HG03442 (cell line): ENCODE measurements around the gene DTNA.
"Not testable (repeated sequence)": the region's sequence is repeated elsewhere in the genome, so short reads cannot be mapped to it uniquely, and the experiment has no call there.

ENCODE experiments used
- ATAC-seq: cut with Tn5 transposase; IDR thresholded peaks from one replicate; pipeline ENCODE4 v1.9.1; 2021; ENCODE audit warnings: mild to moderate bottlenecking, moderate library complexity; ENCODE audit not compliant: unreplicated experiment

The DTNA gene

DNA sequence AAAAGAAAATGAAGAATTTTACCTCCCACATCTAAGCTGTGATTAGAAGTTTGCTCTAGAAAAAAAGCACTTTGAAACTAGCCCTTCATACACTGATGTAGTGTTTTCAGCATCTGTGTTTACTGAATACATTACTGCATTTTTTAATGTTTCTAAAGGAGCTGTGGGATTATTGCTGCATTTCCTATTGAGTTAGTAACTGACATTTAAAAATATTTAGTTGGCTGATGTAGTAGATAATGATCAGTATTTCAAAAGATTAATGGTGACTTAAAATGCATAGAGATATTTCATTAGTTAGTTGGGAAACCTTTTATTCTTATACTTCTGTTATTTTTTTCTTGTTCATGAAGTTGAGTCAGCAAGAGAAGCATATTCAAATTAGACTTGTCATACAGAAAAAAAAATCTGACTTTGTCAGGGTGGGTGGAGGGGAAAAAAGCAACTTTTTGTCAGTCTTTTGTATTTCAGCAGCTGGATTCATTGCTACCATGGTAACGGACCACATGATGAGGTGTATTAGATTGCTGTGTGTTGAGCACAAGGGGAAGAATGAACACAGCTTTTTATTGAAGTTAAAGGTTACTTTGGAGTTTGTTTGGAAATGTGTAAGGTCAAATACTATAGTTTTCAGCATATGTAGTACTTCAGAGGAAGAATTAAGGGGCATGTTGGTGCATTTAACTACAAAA lies at the start of gene DTNA:
Gene DTNA (plus strand): TSS at position 549 of the 692 bp plus-strand sequence. CDS start 45,679 bp downstream, outside the sequence.
- ATAC-seq: no peak

GRCh38 chr18:34660572-34660971 lies 49.5 kb upstream of the DTNA start:
- no peak for ATAC-seq

- ATAC-seq: peak; percentile 82
These were observed 48.5 kb upstream of the DTNA start for GRCh38 chr18:34661464-34662087.

GRCh38 chr18:34676816-34677574 lies 33.1 kb upstream of the DTNA start:
- no peak for ATAC-seq

DNA sequence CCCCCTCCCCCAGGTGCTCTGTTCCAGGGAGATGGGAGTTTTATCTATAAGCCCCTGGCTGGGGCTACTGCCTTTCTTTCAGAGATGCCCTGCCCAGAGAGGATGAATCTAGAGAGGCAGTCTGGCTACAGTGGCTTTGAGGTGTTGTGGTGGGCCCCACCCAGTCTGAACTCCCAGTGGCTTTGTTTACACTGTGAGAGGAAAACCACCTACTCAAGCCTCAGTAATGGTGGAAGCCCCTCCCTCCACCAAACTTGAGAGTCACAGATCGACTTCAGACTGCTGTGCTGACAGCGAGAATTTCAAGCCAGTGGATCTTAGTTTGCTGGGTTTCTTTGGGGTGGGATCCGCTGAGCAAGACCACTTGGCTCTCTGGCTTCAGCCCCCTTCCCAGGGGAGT lies 20.3 kb upstream of the DTNA start:
- ATAC-seq: not testable (repeated sequence)

DNA sequence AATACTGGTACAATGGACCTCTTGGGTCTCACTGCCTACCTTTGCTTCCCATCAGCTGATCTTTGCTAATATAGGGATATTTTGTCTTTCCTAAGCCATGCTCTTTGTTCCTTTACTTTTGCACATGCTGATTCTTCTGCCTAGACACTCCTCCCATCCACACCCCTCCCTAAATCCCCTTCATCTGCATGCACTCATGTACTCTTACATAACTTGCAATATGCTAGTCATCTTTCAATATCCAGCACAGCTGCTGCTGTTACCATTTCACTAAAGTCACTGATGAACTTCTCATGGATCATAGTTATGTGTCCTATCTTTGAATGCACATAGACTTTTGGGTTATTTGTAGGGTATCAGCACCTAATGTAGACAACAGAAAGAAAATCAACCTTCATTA lies 18.5 kb upstream of the DTNA start:
- no peak for ATAC-seq

DNA sequence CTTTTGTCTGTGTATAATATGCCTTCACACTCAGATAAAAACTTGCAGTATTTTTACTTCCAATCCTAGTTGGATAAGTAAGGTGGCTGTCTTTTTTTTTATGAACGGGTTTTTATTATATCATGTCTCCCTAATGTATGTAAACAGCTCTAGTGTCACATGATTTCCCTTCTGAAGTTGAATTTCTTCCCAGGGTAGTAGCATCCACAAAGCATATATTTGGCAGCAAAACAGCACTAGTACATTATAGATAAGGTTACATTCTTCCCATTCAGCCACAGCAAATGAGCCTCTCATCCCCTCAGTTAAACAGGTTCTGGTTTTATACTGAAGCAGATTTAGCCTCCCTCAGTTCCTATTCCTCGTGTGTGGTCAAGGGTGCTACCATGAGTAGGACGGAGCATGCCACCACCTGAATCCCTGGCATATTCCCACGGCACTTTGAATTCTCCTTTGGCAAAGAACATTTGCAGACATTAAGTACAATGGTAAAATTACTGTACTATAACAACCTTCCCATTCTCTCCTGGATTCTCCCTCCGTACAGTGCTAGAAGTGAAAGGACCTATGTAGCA lies 15.4 kb upstream of the DTNA start:
- ATAC-seq: no peak

GRCh38 chr18:34695310-34695709 lies 14.8 kb upstream of the DTNA start:
- no peak for ATAC-seq

DNA sequence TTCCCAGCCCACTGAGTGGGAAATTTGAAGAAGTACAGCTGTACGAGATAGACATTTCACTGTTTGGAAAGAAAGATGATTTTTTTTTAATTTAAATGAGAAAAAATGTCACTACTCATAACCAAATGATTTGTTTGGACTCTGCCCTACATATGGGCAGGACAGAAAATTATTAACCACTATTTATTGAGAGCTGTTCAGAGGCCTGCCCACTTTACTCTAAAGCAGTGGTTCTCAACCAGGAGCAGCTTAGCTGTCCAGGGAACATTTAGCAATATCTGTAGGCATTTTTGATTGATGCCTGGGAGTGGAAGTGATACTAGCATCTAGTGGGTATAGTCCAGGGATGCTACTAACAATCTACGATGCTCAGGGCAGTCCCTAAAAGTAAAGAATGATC lies 13.4 kb upstream of the DTNA start:
- ATAC-seq: no peak

DNA sequence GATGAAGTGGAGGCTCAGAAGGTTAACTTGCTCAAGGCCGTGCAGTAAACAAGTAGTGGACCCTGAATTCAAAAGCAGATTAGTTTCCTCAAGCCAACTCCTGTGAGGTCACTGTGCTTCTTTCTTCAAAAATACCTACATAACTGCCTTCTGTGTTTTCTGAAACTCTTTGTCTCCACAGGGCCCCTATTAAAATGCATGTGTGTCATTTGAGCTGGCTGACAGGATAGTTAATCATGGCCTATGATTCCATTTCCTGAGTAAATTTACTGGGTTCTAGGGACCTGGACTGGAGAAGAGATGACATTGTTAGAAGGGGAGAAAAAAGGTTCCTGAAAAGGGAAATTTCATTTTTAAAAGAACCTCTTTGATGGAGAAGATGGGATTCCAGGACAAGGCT lies 12.9 kb upstream of the DTNA start:
- no peak for ATAC-seq

- no peak for ATAC-seq
These were observed 12.2 kb upstream of the DTNA start for GRCh38 chr18:34697891-34698290.

DNA sequence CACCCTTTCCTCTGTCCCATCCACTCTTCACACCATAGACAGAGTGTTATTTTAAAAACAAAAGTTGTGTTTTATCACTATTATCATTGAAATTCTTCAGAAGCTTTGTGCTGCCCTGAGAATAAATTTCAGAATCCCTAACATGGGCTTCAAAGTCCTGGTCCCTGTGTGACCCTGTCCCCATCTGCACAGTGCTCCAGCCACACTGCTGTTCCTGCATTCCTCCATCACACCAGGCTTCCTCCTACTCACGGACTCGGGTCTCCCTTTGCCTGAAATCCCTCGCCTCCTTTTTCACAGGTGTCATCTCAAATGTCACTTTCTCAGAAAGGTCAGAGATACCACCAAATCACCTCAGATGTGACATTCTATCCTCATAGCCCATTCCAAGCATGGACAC lies 8.2 kb upstream of the DTNA start:
- ATAC-seq: no peak

GRCh38 chr18:34702814-34703213 lies 7.3 kb upstream of the DTNA start:
- ATAC-seq: no peak

GRCh38 chr18:34704074-34704473 lies 6.0 kb upstream of the DTNA start:
- no peak for ATAC-seq

GRCh38 chr18:34704823-34705222 lies 5.3 kb upstream of the DTNA start:
- no peak for ATAC-seq

GRCh38 chr18:34707670-34708069 lies 2.4 kb upstream of the DTNA start:
- no peak for ATAC-seq

DNA sequence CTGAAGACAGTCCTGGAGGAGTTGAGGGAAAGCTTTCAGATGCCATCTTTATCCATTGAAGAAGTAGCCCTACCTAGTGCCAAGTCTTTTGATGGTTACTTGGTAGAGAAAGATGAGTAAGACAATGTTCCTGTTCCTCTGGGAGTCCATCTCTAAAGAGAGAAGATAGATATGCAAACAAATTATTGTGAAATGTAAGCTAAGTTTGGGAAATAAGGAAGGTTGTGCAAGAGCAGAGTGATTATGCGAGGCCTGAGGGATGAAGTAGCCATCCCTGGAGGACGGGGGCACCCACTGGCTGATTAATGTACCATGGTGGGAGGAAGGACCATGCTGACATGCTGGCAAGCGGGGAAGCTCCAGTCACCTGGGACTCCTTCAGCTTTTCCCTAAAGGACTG lies 994 bp upstream of the DTNA start:
- no peak for ATAC-seq

DNA sequence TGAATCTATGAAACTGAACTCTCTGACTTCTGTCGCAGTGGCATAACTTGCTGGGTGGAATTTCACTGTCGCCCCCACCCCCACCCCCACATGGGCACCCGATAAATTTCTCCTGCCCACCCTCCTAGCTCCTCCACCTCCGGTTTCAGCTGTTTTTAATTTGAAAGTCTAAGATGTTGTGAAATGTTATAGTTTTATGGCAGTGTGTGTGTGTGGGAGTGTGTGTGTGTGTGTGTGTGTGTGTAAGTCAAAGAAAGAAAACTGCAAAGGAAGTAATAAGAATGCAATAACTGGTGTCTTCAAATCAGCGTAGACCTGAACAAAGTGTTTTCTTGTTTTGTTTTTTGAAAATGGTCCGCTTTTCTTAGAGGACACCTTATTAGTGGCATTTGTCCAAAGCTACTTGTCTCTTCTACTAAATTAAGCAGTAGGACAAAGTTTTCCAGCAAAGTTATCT lies 388 bp downstream of the DTNA start:
- ATAC-seq: no peak

- ATAC-seq: no peak
These were observed 836 bp downstream of the DTNA start for GRCh38 chr18:34710934-34711333.

DNA sequence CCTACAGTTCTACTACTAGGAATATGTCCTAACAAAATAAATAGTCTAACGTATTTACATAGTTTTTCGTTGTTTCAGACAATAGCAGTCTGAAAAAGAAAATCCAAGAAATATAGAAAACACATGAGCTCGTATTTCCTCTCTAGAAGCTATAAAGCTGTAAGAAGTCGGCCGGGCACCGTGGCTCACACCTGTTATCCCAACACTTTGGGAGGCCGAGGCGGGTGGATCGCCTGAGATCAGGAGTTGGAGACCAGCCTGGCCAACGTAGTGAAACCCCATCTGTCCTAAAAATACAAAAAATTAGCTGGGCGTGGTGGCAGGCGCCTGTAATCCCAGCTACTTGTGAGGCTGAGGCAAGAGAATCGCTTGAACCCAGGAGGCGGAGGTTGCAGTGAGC lies 6.0 kb downstream of the DTNA start:
- ATAC-seq: not testable (repeated sequence)

DNA sequence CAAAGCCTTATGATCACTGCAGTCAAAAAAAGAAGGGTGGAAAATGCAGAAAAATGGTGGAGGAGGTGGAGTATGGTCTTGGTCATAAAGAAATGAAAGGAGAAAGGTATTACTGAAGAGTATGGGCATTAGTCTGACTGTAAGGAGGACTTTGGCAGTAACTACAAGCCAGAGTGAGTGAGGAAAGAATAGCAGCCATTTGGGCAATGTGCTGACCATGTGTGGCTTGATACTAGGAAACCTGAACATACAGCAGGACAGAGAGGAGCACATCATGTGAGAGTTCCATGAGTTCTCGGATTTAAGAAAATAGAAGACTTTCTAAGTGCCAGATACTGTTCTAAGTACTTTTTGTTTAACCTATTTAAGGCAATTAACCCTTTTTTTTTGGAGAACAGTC lies 8.5 kb downstream of the DTNA start:
- ATAC-seq: no peak

DNA sequence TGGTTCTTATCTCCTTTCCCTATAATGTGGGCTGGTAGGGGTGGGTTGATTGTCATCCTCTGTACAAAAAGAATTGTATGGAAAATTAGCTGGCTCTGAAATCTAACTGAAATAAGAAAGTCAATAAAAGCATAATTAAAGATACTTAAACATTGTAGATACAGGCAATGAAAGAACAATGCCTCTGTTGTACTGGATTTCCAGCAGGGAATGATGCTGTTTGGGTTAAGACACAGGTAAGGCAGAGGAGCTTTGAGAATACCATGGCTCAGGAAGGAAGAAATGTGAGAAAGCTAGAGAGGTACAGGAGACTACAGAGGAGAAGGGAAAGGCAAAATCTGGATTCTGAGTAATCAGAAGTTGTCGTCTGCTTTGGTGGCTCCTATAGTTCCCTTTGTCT lies 10.1 kb downstream of the DTNA start:
- no peak for ATAC-seq
